Erythroblast (primary cell): ENCODE data around the gene ATP8A1.
A peak's percentile ranks its signal among the peaks of the same experiment; 100 is the strongest.
"Not testable (repeated sequence)": the region's sequence is repeated elsewhere in the genome, so short reads cannot be mapped to it uniquely, and the experiment has no call there.

Experiments
- DNase-seq, 2 experiments: peaks; one replicate each; lab custom pipeline; 2025; lab: John Stamatoyannopoulos, UW
- GATA1 ChIP-seq: IDR thresholded peaks from 2 replicates; pipeline ENCODE4 v1.6.1; 2011; ENCODE audit warnings: low read depth, mild to moderate bottlenecking, control low read depth, low read length, moderate library complexity
- POLR2A ChIP-seq: IDR thresholded peaks from 2 replicates; pipeline ENCODE4 v1.6.1; 2011; ENCODE audit warnings: mild to moderate bottlenecking, low read length

The ATP8A1 gene

GRCh38 chr4:42656944-42657792 lies at the start of gene ATP8A1:
ATP8A1 (minus strand) TSS chr4:42657105; CDS start chr4:42656873, 232 bp downstream.
- peak; percentile 79 for TF ChIP-seq POLR2A
- TF ChIP-seq GATA1 = no peak
- DNase-seq = peak; percentile 92 to 95

GRCh38 chr4:42706086-42706485 lies 49.2 kb upstream of the ATP8A1 start:
- DNase-seq = no peak
- TF ChIP-seq POLR2A = no peak
- no peak for TF ChIP-seq GATA1

- TF ChIP-seq GATA1 (no peak), POLR2A (no peak)
- DNase-seq = no peak
These were observed 46.9 kb upstream of the ATP8A1 start for GRCh38 chr4:42703813-42704212.

GRCh38 chr4:42702895-42703294 lies 46.0 kb upstream of the ATP8A1 start:
- no peak for DNase-seq
- TF ChIP-seq POLR2A (no peak), GATA1 (no peak)

- not testable (repeated sequence) for DNase-seq
These were observed 44.9 kb upstream of the ATP8A1 start for GRCh38 chr4:42701780-42702179.

GRCh38 chr4:42690537-42690936 lies 33.6 kb upstream of the ATP8A1 start:
- no peak for DNase-seq
- TF ChIP-seq POLR2A (no peak), GATA1 (no peak)

- TF ChIP-seq POLR2A (no peak), GATA1 (no peak)
- DNase-seq = no peak
These were observed 26.5 kb upstream of the ATP8A1 start for GRCh38 chr4:42683393-42683792.

GRCh38 chr4:42678512-42678911 lies 21.6 kb upstream of the ATP8A1 start:
- no peak for DNase-seq

GRCh38 chr4:42676066-42676951 lies 19.4 kb upstream of the ATP8A1 start:
- DNase-seq = no peak
- TF ChIP-seq GATA1 = no peak
- TF ChIP-seq POLR2A = no peak

More at GRCh38 chr4:42678512-42678911, 21.6 kb upstream of the ATP8A1 start:
- TF ChIP-seq POLR2A = no peak
- no peak for TF ChIP-seq GATA1

GRCh38 chr4:42673082-42673425 lies 16.1 kb upstream of the ATP8A1 start:
- TF ChIP-seq GATA1 (no peak), POLR2A (no peak)
- DNase-seq = no peak

GRCh38 chr4:42672359-42673081 lies 15.6 kb upstream of the ATP8A1 start:
- DNase-seq = no peak

GRCh38 chr4:42671431-42672194 lies 14.7 kb upstream of the ATP8A1 start:
- TF ChIP-seq GATA1 (no peak), POLR2A (no peak)
- no peak for DNase-seq

More at GRCh38 chr4:42672359-42673081, 15.6 kb upstream of the ATP8A1 start:
- TF ChIP-seq POLR2A = no peak
- TF ChIP-seq GATA1 = no peak

- no peak for DNase-seq
These were observed 1.4 kb upstream of the ATP8A1 start for GRCh38 chr4:42658261-42658660.

More at GRCh38 chr4:42658261-42658660, 1.4 kb upstream of the ATP8A1 start:
- no peak for TF ChIP-seq GATA1
